ENCODE data around the gene TAC1. TPM values are rescaled to one million over a fixed set of nuclear protein-coding genes. Genes with fewer than 3 reads are reported as not detected.
"Not testable (repeated sequence)": the region's sequence is repeated elsewhere in the genome, so short reads cannot be mapped to it uniquely, and the experiment has no call there.

The TAC1 gene, protein sequence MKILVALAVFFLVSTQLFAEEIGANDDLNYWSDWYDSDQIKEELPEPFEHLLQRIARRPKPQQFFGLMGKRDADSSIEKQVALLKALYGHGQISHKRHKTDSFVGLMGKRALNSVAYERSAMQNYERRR
- 3.8 TPM for total RNA-seq

DNA sequence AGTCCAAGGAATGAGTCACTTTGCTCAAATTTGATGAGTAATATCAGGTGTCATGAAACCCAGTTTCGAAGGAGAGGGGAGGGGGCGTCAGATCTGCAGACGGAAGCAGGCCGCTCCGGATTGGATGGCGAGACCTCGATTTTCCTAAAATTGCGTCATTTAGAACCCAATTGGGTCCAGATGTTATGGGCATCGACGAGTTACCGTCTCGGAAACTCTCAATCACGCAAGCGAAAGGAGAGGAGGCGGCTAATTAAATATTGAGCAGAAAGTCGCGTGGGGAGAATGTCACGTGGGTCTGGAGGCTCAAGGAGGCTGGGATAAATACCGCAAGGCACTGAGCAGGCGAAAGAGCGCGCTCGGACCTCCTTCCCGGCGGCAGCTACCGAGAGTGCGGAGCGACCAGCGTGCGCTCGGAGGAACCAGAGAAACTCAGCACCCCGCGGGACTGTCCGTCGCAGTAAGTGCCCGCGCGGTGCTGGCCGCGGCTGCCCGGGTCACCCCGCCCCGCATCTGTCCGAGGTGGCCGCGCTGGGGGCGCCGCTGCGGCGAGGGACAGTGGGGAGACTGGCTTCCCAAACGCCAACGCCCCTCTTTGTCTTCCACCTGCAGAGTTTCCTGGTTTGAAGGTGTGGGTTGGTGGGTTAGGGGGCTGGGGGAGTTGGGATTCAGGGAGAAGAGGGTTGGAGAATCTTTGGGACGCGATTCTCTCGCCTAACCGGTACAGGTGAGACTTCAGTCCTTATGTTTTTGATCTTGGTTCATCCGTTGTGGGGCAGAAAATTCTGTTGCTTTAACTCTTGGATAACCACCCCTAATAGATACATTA lies at the start of gene TAC1:
TSS of gene TAC1 (plus strand) at position 351 of the 829 bp plus-strand sequence. CDS start 527 bp downstream, outside the sequence.
- no peak for DNase-seq

DNA sequence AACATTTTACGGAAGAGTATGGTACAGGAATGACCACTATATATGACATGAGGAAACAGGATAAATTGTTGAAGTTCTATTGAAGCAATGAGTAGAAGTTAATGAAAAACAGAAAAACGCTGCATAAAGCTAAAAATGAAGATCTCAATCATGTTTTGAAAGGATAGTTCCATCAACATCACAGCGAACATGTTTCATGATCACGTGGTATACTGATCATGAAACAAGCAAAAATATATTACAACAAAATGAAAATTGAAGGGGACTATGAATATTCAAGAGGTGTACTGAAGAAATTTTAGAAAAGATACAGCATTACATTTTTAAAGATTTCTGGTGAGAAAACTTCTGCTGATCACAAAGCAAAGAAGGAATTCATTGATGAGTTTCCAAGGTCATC lies 45.9 kb upstream of the TAC1 start:
- no peak for DNase-seq

DNA sequence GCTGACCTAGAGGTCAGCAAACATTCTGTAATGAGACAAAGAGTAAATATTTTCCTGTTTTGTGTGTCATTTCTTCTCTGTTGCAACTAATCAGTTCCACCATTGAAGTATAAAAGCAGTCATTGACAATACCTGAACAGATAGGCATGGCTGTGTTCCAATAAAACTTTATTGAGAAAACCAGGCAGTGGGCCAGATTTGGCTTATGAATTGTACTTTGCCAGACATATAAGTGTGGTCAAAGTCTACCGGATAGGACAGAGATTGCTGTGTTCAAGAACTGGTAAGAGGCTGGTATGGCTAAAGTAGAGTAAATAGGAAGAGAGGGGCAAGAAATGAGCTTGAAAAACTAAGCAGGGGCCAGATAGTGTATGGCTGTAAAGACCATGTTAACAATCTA lies 38.3 kb upstream of the TAC1 start:
- DNase-seq = no peak

DNA sequence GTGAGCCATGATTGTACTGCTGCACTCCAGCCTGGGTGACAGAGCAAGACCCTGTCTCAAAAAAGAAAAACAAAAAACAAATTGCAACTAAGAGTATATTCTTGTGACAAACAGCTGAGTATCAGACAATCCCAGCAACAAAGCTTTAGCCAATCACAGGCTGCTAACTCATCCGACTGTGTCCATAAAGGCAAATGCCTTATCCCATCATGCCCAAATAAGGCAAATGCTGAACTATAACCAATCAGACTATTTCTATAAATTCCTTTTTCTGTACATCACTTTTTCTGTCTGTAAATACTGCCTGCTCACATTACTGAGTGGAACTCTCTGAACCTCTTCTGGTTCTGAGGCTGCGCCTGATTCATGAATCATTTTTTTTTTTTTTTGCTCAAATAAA lies 37.5 kb upstream of the TAC1 start:
- DNase-seq = no peak

DNA sequence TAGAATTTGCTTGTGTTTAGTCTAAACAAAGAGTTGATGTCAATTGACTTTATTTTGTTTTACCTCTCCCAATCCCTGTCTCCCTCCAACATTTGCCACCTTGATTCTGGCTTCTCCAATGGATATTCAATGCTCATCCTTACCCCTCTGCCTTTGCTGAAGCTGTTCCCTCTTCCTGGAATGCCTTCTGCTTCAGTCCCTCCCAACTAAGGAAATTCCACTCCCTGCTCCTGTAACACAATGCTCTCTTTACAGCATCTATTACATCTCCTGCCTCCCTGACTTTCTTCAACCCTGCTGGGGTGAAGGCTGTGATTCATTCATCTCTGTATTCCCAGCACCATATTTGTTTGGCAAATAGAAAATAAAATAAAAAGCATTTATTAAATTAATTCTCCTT lies 34.5 kb upstream of the TAC1 start:
- DNase-seq = no peak

DNA sequence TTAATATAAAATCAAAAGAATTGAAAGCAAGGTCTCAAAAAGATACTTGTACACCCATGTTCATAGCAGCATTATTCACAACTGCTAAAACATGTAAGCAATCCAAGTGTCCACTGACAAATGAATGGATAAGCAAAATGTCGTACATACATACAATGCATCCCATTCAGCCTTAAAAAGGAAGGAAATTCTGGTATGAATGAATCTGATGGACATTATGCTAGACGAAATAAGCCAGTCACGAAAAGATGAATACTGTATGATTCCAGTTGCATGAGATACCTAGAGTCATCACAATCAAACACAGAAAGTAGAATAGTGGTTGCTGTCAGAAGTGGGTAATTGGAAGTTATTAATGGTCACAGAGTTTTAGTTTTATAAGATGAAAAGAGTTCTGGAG lies 9.5 kb upstream of the TAC1 start:
- DNase-seq = no peak

- no peak for DNase-seq
Measured at GRCh38 chr7:97732565-97733275, 834 bp downstream of the TAC1 start.

GRCh38 chr7:97733276-97734161 lies 1.6 kb downstream of the TAC1 start:
- no peak for DNase-seq

GRCh38 chr7:97734255-97734654 lies 2.4 kb downstream of the TAC1 start:
- no peak for DNase-seq

GRCh38 chr7:97735075-97735474 lies 3.2 kb downstream of the TAC1 start:
- no peak for DNase-seq

- DNase-seq = no peak
Measured at GRCh38 chr7:97748482-97748881, 16.6 kb downstream of the TAC1 start.

GRCh38 chr7:97751566-97751965 lies 19.7 kb downstream of the TAC1 start:
- no peak for DNase-seq

GRCh38 chr7:97752215-97752614 lies 20.3 kb downstream of the TAC1 start:
- no peak for DNase-seq

- no peak for DNase-seq
Measured at GRCh38 chr7:97757824-97758223, 25.9 kb downstream of the TAC1 start.

DNA sequence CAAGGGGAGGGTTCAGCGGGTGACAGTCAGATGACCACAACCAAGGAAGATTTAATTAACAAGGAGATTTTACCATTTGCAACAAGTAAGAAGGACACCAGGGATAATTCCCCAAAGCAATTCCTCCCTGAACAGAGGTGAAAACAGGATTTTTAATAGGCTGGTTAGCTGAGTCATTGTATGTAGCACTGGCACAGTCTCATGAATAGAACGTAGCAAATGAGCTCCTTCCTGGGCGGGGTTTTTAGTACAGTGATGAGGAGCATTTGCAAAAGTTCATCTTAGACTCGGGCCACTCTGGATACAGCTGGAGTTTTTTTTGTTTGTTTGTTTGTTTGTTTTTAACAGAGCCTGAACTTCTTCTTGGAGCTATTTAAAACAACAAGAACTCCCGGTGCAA lies 39.0 kb downstream of the TAC1 start:
- DNase-seq = no peak

- DNase-seq = no peak
Measured at GRCh38 chr7:97771576-97771975, 39.7 kb downstream of the TAC1 start.

- DNase-seq = no peak
Measured at GRCh38 chr7:97772045-97772901, 40.4 kb downstream of the TAC1 start.

DNA sequence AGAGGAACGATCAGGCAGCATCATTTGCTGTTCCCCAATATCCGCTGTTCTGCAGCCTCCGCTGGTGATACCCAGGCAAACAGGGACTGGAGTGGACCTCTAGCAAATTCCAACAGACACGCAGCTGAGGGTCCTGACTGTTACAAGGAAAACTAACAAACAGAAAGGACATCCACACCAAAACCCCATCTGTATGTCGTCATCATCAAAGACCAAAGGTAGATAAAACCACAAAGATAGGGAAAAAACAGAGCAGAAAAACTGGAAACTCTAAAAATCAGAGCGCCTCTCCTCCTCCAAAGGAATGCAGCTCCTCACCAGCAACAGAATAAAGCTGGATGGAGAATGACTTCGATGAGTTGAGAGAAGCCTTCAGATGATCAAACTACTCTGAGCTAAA lies 54.5 kb downstream of the TAC1 start:
- DNase-seq = not testable (repeated sequence)

Measured in skin of body (tissue), 2 donors.